22Rv1 (cell line): ENCODE measurements around the gene GORASP2.

Source experiments
- H3K27ac ChIP-seq: fragments of 450-650 bp; 2 replicates; pipeline ENCODE4 v1.5.1; 2017
- CTCF ChIP-seq: fragments of 450-650 bp; IDR thresholded peaks from 2 replicates; pipeline ENCODE4 v1.5.1; 2017; ENCODE audit warnings: mild to moderate bottlenecking
- ZFX ChIP-seq: fragments of 450-650 bp; IDR thresholded peaks from 2 replicates; pipeline ENCODE4 v1.6.1; 2017; ENCODE audit warnings: antibody characterized with exemption, borderline replicate concordance

The GORASP2 gene

DNA sequence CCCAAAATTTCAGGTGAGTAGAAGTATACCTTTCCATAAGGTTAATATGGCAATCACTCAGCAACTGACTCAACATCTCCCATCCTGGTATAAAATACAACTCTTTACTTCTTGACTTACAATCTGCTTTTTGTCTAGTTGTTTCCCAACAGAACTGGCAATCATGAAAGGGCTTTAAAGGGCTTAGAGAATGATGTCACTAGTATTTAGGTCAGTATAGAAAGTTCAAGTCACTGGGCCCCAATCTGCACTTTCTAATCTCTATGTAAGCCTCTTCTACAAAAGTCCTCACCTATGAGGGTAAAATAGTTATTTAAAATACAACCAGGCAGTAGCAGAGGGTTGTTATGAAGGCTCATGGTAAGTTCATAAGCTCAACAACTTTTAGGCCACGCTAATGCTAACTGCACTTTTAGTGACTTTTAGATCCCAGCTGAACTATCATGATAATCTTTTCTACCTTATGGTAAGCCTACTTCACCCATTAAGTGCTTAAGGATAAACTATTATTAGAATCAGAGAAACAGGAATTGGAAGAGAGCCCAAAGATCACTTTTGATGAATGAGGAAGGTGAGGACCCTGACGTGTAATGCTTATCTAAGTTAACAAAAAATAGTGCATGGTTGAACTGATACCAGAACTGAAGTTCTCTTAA, 79.6 kb downstream of the GORASP2 start:
- TF ChIP-seq ZFX (no peak), CTCF (no peak)
- H3K27ac ChIP-seq, result no peak overlapping the region

- no peak overlapping the region for H3K27ac ChIP-seq
- no peak for TF ChIP-seq CTCF
- no peak for TF ChIP-seq ZFX
These were observed 80.3 kb downstream of the GORASP2 start for GRCh38 chr2:171009386-171009785.

DNA sequence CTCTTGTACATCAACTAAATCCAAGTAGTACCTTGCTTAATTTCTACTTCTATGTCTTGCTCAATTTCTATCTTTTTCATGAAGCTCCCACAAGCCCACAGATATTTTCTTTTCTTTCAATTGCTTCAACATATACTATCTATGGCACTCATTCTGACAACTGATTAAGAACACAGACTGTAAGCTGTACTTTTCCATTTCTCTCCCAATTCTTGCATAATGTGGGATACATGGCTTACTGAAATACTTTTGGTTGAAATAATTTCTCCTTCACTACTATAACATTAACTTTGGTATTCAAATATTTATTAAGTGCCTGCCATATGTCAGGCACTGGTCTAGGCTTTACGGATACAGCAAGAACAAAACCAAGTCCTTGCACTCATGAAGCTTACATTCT, 84.8 kb downstream of the GORASP2 start:
- TF ChIP-seq CTCF (no peak), ZFX (no peak)
- no peak overlapping the region for H3K27ac ChIP-seq

DNA sequence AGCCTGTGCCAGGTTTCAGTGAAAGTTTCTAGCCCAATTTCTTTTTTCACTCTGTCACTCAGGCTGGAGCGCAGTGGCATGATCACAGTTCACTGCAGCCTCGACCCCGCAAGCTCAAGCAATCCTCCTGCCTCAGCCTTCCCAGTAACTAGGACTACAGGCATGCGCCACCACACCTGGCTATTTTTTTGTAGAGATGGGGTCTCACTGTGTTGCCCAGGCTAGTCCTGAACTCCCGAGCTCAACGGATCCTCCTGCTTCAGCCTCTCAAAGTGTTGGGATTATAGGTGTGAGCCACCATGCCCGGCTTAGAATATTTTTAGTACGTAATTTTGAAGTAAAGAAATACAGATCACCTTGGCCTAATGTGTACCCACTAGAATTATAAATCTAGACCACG, 87.1 kb downstream of the GORASP2 start:
- TF ChIP-seq ZFX, result no peak
- no peak for TF ChIP-seq CTCF
- H3K27ac ChIP-seq, result no peak overlapping the region
